Astrocyte of the spinal cord (primary cell): Measurements from ENCODE around the gene ZACN.

Experiments used
- DNase-seq: peaks from one replicate; pipeline ENCODE4 v3.0.0; 2011; ENCODE audit warnings: low read depth, low spot score
- H3K4me3 ChIP-seq: 2 replicates; pipeline ENCODE4 v1.5.1; 2011; ENCODE audit warnings: low read depth, mild to moderate bottlenecking, low read length, moderate library complexity
- in situ Hi-C: cut with HindIII; loops from 2 replicates; pipeline ENCODE4 v1.10.0; 2017; ENCODE audit warnings: low sequenced_read_pairs
- TF ChIP-seq, protein P1 (sequence below): IDR thresholded peaks from 2 replicates; pipeline ENCODE4 v1.5.1; 2012; ENCODE audit warnings: low read depth, mild to moderate bottlenecking, low read length, inconsistent platforms

The ZACN gene

DNA sequence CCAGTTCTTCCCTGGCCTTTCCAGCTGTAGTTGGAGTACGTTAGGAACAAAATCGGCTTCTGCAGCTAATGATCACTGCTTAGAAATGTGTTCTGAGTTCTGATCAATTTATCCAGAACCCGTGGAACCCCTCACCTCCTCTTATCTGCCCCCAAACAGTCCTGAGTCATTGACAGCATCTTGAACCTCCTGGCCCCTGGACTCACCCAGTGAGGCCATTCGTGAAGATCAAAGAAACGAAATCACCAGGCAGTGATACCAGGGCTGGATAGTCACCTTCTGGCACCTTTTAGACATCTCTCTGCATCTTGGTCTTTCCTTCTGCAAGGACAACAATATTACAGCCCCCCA lies 41.7 kb downstream of the ZACN start:
- DNase-seq: no peak
- no peak overlapping the region for H3K4me3 ChIP-seq
- TF ChIP-seq, protein P1, sequence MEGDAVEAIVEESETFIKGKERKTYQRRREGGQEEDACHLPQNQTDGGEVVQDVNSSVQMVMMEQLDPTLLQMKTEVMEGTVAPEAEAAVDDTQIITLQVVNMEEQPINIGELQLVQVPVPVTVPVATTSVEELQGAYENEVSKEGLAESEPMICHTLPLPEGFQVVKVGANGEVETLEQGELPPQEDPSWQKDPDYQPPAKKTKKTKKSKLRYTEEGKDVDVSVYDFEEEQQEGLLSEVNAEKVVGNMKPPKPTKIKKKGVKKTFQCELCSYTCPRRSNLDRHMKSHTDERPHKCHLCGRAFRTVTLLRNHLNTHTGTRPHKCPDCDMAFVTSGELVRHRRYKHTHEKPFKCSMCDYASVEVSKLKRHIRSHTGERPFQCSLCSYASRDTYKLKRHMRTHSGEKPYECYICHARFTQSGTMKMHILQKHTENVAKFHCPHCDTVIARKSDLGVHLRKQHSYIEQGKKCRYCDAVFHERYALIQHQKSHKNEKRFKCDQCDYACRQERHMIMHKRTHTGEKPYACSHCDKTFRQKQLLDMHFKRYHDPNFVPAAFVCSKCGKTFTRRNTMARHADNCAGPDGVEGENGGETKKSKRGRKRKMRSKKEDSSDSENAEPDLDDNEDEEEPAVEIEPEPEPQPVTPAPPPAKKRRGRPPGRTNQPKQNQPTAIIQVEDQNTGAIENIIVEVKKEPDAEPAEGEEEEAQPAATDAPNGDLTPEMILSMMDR: no peak
- in situ Hi-C loops: no loop called here

DNA sequence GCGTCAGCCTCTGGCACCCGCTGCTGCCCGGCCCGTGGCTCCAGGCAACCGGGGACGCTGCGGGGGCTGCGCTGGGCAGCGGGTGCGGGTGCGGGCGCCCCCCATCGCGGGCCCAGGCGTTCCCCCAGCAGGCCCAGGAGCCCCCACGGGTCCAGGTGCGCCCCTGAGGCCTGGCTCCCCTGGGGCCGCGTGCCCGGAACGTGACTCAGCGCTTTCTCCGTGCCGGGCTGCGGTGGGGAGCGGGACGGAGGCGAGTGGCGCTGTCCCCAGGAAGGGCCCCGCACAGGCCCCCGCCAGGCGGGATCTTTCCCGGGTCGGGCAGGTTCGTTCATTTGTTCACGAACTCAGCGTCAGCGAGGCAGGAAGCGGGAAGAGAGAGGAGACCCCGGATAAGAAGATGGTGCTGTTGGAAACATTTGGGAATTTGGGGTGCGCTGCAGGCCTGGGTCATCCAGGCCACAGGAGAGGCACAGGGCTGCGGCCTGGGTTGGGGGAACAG lies 43.0 kb downstream of the ZACN start:
- TF ChIP-seq, protein P1: no peak
- in situ Hi-C loops: no loop called here
- H3K4me3 ChIP-seq: peak overlapping the region; percentile 17
- DNase-seq: no peak

DNA sequence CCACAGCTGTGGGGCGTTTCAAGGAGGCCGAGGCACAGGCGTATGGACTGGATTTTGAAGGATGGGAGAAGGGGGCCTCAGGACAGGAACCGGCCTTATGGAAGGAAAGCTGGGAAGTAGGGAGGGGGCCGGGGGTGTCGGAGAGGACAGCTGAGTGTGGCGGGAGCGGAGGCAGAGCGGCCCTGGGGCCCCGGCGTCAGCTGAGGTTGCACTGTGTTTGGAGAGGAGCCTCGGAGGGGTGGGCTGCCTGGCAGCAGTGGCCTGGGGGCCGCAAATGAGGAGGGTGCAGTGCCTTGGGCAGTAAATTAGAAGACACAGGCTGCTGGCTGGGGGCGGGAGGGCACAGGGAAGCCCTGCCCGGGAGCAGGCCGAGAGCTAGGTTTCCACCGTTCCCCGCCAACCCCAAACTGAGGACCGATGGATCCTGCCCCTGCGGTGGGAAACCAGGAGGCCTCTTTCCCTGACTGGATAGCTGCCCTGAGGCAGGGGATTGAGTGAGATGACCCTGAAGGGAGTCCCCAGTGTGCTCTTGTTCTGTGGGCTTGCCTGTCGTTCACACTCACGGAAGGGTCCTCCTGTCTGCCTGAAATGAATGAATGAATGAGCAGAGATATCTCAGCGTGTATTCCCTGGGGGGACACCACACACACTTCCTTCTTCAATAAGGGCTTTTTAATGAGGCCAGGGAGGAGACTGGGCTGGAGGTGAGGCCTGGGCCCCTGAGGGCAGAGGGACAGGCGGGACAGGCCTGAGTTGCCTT lies 43.6 kb downstream of the ZACN start:
- TF ChIP-seq, protein P1: no peak
- H3K4me3 ChIP-seq: no peak overlapping the region
- DNase-seq: no peak
- in situ Hi-C loops: no loop called here

DNA sequence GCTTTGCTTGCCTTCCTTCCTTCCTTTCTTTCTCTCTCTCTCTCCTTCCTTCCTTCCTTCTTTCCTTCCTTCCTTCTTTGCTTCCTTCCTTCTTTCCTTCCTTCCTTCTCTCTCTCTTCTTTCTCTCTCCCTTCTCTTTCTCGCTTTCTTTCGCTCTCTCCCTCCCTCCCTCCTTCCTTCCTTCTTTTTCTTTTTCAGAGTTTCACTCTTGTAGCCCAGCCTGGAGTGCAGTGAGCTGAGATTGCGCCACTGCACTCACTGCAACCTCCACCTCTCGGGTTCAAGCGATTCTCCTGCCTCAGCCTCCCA lies 44.2 kb downstream of the ZACN start:
- no peak overlapping the region for H3K4me3 ChIP-seq
- no peak for DNase-seq
- in situ Hi-C loops: no loop called here
- TF ChIP-seq, protein P1: no peak

DNA sequence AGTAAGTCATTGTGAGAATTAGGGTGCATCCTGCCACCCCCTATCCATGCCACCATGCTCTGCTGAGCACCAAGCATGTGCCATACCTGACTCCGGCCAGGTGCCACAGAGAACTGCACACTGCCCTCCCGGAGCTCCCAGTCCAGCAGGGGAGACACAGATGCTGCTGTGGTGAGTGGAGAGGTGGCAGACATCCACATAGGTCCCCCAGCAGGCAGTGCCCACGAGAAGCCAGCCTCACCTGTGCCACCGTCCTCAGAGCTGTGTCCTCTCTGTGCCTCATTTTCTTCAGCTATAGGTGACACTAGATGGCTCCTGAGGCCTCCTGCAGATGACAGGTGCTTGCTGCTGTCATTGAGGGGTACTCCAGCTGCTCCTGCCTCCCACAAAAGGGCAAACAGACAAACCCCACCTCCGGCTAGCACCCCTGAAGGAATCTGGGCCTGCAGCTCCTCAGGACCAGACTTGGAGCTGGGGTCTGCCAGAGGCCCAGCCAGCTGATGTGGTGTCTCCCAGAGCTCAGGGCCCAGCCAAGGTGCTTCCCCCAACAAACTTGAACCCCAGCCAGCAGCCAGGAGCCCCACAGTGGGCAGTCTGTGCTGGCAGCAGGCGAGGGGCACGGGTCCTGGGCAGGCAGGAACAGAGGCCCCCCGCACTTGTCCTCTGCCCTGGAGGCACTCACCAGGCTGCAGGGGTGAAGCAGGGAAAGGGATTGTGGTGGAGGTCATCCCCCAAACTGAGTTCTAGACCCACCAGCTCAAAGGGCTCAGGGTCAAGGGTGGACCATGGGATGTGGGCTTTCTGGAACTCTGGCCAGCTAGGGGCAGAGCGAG lies 45.0 kb downstream of the ZACN start:
- in situ Hi-C loops: no loop called here
- TF ChIP-seq, protein P1: no peak
- no peak for DNase-seq

DNA sequence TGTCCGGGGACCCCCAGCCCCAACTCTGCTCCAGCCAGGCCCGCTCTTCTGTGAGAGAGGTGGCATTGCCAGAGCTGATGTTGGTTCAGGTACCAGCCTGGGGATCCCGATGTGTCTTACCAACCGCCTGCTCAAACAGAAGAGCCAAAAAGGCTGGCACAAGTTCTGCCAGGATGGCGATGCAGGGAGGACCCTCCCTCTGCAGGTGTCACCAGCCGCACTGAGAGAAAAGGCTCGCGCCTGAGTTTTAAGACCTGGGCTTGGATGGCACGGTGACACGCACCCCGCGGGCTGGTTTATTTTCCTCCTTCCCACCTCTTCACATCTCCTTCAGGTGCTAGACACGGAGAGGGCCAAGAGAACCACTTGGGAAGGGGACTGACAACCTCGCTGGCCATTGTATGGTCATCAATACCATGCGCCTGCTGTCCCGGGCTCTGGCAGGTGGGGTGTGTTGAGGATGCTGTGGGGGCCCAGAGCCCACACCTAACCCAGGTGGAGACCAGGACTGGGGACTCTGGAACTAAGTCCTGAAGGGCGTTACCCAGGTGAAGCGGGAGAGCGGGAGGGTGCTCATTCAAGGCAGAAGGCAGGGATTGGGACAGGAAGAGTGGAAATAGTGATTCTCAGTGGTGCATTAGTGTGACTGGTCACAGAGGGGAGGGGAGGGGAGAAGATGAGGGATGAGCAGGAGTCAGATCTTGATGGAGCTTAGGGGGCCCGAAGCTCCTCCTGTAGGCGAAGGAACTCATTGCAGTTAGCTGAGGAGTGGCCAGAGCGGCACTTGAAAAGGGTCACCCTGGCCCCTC lies 45.8 kb downstream of the ZACN start:
- in situ Hi-C loops: no loop called here
- TF ChIP-seq, protein P1: peak; percentile 36
- no peak for DNase-seq
- H3K4me3 ChIP-seq: no peak overlapping the region

More for the DNA sequence above, 45.0 kb downstream of the ZACN start:
- no peak overlapping the region for H3K4me3 ChIP-seq
